ENCODE results near the gene NOTUM.
A peak's percentile ranks its signal among the peaks of the same experiment; 100 is the strongest.

- no peak for TF ChIP-seq POLR2A (IDR thresholded peaks at IDR 0.05)
- TF ChIP-seq EP300 (IDR thresholded peaks at IDR 0.05), result no peak
- no peak for TF ChIP-seq CTCF (IDR thresholded peaks at IDR 0.05)
- TF ChIP-seq POLR2AphosphoS5 (IDR thresholded peaks at IDR 0.05), result peak; percentile 8 to 45 (median 36)
Observed at GRCh38 chr17:81966343-81967243, 5.6 kb upstream of the NOTUM start.
